ENCODE measurements around the gene TENM4. TPM values are rescaled to one million over a fixed set of nuclear protein-coding genes. Genes with fewer than 3 reads are reported as not detected.
"Not testable (repeated sequence)": the region's sequence is repeated elsewhere in the genome, so short reads cannot be mapped to it uniquely, and the experiment has no call there.

TENM4 gene
- total RNA-seq, 1 donor from 2014 or later = not detected

- H3K9me3 Mint-ChIP-seq = no peaks in the 10 kb centered on the region
- intact Hi-C loops (cut with micrococcal nuclease) = no loop called here
- no peaks in the 10 kb centered on the region for H3K36me3 Mint-ChIP-seq (ENCODE audit: low read depth)
- no peaks in the 10 kb centered on the region for H3K4me1 Mint-ChIP-seq
- peaks cover 9% of the 10 kb centered on the region for H3K27me3 Mint-ChIP-seq
- no peak for DNase-seq
- H3K27ac Mint-ChIP-seq = no peak overlapping the region
- H3K4me3 Mint-ChIP-seq = no peak overlapping the region
Observed at GRCh38 chr11:78840623-78841022, 600.2 kb downstream of the TENM4 start.

GRCh38 chr11:78840200-78840599, 600.6 kb downstream of the TENM4 start:
- intact Hi-C loops (cut with micrococcal nuclease) = no loop called here
- H3K27ac Mint-ChIP-seq = no peak overlapping the region
- H3K4me1 Mint-ChIP-seq = no peaks in the 10 kb centered on the region
- no peak overlapping the region for H3K4me3 Mint-ChIP-seq
- no peaks in the 10 kb centered on the region for H3K9me3 Mint-ChIP-seq
- H3K36me3 Mint-ChIP-seq (ENCODE audit: low read depth) = no peaks in the 10 kb centered on the region
- DNase-seq = no peak
- peaks cover 9% of the 10 kb centered on the region for H3K27me3 Mint-ChIP-seq

- intact Hi-C loops (cut with micrococcal nuclease) = no loop called here
- Mint-ChIP-seq H3K9me3 (no peaks in the 10 kb centered on the region), H3K27ac (no peak overlapping the region), H3K4me1 (no peaks in the 10 kb centered on the region), H3K36me3 (ENCODE audit: low read depth) (no peaks in the 10 kb centered on the region), H3K4me3 (no peak overlapping the region), H3K27me3 (peaks cover 12% of the 10 kb centered on the region)
- no peak for DNase-seq
Observed at GRCh38 chr11:78838417-78838816, 602.4 kb downstream of the TENM4 start.

DNA sequence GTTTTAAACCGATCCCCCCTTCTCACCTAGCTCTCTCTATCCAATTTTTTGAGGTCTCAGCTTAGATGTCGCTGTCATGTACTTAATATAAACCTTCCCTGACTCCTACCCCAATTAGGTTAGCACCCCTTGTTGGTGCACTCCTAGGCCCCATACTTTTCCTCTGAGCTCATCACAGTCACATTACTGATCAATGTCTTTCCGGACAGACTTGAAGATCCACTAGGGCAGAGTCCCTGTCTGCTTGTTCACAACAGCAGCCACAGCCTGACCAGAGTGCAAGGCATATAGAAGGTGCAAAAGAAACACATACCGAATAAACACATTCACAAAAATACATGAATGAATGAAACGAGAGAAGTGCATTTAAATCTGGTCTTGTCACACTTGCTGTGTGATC, 605.2 kb downstream of the TENM4 start:
- peaks cover 9% of the 10 kb centered on the region for H3K27me3 Mint-ChIP-seq
- no peaks in the 10 kb centered on the region for H3K4me1 Mint-ChIP-seq
- no peak overlapping the region for H3K4me3 Mint-ChIP-seq
- H3K36me3 Mint-ChIP-seq (ENCODE audit: low read depth) = no peaks in the 10 kb centered on the region
- intact Hi-C loops (cut with micrococcal nuclease) = no loop called here
- no peaks in the 10 kb centered on the region for H3K9me3 Mint-ChIP-seq
- no peak for DNase-seq
- no peak overlapping the region for H3K27ac Mint-ChIP-seq

DNA sequence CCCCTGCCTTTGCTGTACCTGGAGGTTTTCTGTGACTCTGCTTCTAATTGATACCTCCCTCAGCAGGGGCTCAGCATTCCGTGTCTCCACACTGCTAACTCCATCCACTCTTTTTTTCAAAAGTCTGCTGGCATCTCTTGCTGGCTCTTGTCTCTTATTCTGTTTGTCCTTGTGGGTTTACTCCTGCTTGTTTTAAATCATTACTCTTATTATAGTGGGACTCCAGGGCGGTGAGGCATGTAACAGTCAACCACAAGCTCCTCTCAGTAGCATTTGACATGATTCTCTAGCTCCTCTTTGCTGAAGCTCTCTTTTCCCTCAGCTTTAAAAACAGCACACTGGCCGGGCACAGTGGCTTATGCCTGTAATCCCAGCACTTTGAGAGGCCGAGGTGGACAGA, 605.9 kb downstream of the TENM4 start:
- DNase-seq = no peak
- Mint-ChIP-seq H3K9me3 (no peaks in the 10 kb centered on the region), H3K27ac (no peak overlapping the region), H3K4me3 (no peak overlapping the region), H3K36me3 (ENCODE audit: low read depth) (no peaks in the 10 kb centered on the region), H3K27me3 (peaks cover 9% of the 10 kb centered on the region), H3K4me1 (no peaks in the 10 kb centered on the region)
- intact Hi-C loops (cut with micrococcal nuclease) = no loop called here

DNA sequence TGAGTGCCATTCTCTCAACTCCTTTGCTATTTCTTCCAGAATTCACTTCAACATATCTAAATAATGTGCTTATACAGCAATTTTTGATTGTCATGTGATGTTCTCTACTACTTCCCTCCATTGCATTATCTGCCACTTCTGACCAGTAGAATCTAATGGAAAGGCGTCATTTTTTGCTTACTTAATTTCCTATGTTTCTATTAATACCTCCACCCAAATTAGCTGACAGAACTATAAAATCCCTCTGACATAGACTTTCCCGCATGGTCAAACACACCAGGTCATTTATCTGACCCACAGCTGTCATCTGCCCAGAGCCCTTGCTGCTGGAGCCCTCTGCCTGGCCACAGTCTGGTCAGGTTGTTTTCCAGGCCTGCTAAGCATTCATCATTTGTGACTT, 607.6 kb downstream of the TENM4 start:
- no peak overlapping the region for H3K4me3 Mint-ChIP-seq
- H3K27me3 Mint-ChIP-seq = peaks cover 6% of the 10 kb centered on the region
- H3K27ac Mint-ChIP-seq = no peak overlapping the region
- H3K36me3 Mint-ChIP-seq (ENCODE audit: low read depth) = no peaks in the 10 kb centered on the region
- H3K4me1 Mint-ChIP-seq = no peaks in the 10 kb centered on the region
- DNase-seq = no peak
- intact Hi-C loops (cut with micrococcal nuclease) = no loop called here
- H3K9me3 Mint-ChIP-seq = no peaks in the 10 kb centered on the region

DNA sequence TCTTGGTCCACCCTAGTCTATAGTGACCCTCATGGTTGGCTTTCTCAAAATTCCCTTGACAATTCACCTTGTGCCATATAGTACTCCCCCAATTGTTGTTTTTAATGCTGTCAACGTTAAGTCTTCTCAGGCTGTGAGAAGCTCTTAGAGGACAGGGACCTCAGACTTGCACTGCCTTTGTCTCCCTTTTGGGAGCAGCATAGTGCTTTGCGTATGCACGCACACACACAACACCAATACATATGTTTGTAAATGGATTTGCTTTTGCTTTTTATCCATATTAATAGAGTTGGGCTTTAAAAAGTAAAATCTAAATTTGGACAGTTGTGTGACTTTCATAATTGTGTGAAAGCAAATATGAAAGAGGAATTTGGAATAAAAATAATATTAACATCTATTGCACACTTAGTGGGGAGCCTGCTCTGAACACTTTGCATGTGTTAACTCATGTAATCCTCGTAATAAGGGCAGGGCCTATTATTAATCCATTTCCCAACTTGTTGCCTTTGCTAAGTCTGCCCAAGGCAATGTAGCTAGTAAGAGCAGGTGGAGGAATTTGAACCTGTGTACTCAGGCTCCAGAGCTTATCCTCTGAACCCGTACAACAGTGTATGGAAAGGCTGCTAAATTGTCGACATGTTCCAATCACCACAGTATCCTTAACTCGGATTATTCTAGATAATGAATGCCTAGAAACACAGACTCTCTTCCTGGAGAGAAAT, 608.4 kb downstream of the TENM4 start:
- intact Hi-C loops (cut with micrococcal nuclease) = no loop called here
- Mint-ChIP-seq H3K27me3 (peaks cover 6% of the 10 kb centered on the region), H3K4me1 (no peaks in the 10 kb centered on the region), H3K9me3 (no peaks in the 10 kb centered on the region), H3K27ac (no peak overlapping the region), H3K4me3 (no peak overlapping the region), H3K36me3 (ENCODE audit: low read depth) (no peaks in the 10 kb centered on the region)
- DNase-seq = no peak

- Mint-ChIP-seq H3K36me3 (ENCODE audit: low read depth) (no peaks in the 10 kb centered on the region), H3K27me3 (peaks cover 6% of the 10 kb centered on the region), H3K4me1 (no peaks in the 10 kb centered on the region), H3K27ac (no peak overlapping the region), H3K4me3 (no peak overlapping the region), H3K9me3 (no peaks in the 10 kb centered on the region)
- no peak for DNase-seq
- intact Hi-C loops (cut with micrococcal nuclease) = no loop called here
Observed at GRCh38 chr11:78831571-78831970, 609.3 kb downstream of the TENM4 start.

DNA sequence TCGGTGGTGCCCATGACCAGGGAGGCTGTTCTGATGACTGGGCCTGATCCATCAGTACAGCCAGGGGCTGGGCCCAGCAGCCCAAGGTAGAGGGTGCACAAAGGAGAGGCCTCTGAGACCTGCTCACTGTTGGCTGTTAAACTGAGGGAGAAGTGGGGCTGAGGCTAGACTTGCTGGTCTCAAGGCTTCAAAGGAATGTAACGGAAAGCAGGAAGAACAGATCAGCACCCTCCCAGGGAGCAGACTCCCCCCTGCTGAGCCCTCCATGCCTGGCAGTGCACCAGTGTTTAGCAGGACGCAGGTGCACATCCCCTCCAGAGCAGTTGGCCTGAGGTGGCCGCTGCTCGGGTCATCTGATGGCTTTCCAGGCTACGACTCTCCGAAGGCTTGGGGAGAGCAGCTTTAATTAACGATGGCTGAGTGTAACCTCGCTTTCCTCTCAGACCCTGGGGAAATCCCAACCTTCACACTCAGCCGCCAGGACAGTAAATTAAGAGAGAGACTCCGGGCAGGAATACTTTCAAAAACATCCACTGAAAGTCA, 610.5 kb downstream of the TENM4 start:
- no peak overlapping the region for H3K4me3 Mint-ChIP-seq

DNA sequence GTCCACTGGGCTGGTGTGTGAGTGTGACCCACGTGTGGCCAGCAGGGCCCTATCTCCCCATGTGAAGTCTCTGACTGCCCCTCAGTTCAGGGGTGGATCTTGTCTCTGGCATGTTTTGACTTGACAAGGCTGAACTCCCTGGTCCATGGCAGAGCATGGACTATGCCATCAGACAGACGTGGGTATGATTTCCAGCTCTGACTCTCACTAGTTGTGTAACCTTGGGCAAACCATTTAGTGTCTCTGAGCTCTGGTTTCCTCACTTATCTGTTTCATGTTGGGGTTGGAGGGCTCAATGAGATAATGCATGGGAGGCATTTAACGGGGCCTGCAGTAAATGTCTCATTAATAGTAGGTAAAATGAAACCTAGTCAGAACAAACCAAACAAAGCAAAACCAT, 611.7 kb downstream of the TENM4 start:
- Mint-ChIP-seq H3K4me3 (no peak overlapping the region), H3K4me1 (no peaks in the 10 kb centered on the region), H3K27me3 (peaks cover 5% of the 10 kb centered on the region), H3K9me3 (no peaks in the 10 kb centered on the region), H3K27ac (no peak overlapping the region), H3K36me3 (ENCODE audit: low read depth) (no peaks in the 10 kb centered on the region)
- intact Hi-C loops (cut with micrococcal nuclease) = no loop called here
- DNase-seq = no peak

More for the DNA sequence above, 610.5 kb downstream of the TENM4 start:
- Mint-ChIP-seq H3K4me1 (no peaks in the 10 kb centered on the region), H3K27me3 (peaks cover 6% of the 10 kb centered on the region), H3K36me3 (ENCODE audit: low read depth) (no peaks in the 10 kb centered on the region), H3K27ac (no peak overlapping the region), H3K9me3 (no peaks in the 10 kb centered on the region)
- intact Hi-C loops (cut with micrococcal nuclease) = no loop called here
- no peak for DNase-seq

GRCh38 chr11:78828676-78829075, 612.2 kb downstream of the TENM4 start:
- H3K27me3 Mint-ChIP-seq = peaks cover 3% of the 10 kb centered on the region
- intact Hi-C loops (cut with micrococcal nuclease) = no loop called here
- DNase-seq = no peak
- no peak overlapping the region for H3K4me3 Mint-ChIP-seq
- H3K36me3 Mint-ChIP-seq (ENCODE audit: low read depth) = no peaks in the 10 kb centered on the region
- H3K9me3 Mint-ChIP-seq = no peaks in the 10 kb centered on the region
- no peaks in the 10 kb centered on the region for H3K4me1 Mint-ChIP-seq
- no peak overlapping the region for H3K27ac Mint-ChIP-seq

DNA sequence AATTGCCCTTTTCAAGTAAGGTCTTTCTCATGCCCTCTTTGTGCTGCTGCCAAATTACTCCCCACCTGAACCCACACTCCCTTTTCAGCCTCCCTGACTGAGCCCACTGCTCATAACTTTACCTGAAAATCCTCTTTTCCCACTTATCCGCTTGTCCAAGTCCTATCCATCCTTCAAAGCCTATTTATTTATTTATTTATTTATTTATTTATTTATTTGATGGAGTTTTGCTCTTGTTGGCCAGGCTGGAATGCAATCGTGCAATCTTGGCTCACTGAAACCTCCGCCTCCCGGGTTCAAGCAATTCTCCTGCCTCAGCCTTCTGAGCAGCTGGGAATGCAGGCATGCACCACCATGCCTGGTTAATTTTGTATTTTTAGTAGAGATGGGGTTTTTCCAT, 613.5 kb downstream of the TENM4 start:
- DNase-seq; intact Hi-C loops (cut with micrococcal nuclease); H3K27ac Mint-ChIP-seq; H3K4me3 Mint-ChIP-seq; H3K27me3 Mint-ChIP-seq; H3K4me1 Mint-ChIP-seq; H3K9me3 Mint-ChIP-seq; H3K36me3 Mint-ChIP-seq (ENCODE audit: low read depth): not testable (repeated sequence)

DNA sequence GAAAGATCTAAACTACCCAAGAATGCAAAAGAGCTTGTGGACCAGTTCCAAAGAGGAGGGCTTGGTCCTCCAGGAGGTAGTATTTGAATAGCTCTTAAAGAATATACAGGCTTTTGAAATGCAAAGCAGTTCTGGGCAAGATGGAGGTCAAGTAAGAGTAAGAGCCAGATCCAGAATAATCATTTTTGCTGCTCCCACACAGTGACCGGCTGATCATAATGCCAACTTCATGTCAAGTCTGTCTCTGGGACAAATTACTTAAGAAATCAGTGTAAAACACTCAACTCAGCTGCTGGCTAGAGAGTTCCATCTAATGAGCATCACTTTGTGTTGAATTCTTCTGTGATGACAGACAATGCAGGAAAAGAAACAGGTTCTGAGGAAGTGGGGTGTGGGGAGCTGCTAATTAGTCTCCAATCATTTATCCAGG, 615.2 kb downstream of the TENM4 start:
- Mint-ChIP-seq H3K4me1 (no peaks in the 10 kb centered on the region), H3K4me3 (no peak overlapping the region)
- intact Hi-C loops (cut with micrococcal nuclease) = no loop called here

DNA sequence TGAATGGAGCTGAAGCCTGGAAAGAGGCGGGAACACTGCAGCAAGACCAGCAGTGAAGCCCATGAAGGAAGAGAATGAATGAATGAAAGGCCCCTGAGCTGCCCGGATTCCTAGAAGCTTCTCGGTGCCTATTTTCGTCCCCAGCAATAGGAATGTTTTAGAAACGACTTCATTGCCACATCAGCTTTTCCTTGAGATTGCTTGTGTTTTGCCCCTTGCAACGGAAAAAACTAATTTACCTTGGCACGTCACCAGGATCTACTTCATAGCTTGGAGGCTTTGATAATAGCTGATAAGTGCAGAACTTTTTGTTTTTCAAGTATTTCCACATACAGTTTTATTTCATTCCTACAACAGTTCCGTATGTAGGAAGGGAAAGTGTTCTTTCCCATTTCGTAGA, 617.2 kb downstream of the TENM4 start:
- Mint-ChIP-seq H3K9me3 (no peaks in the 10 kb centered on the region), H3K27ac (no peak overlapping the region), H3K4me3 (no peak overlapping the region), H3K27me3 (no peaks in the 10 kb centered on the region), H3K36me3 (ENCODE audit: low read depth) (no peaks in the 10 kb centered on the region), H3K4me1 (no peaks in the 10 kb centered on the region)
- DNase-seq = no peak
- intact Hi-C loops (cut with micrococcal nuclease) = no loop called here

More for the DNA sequence above, 615.2 kb downstream of the TENM4 start:
- DNase-seq = no peak
- no peaks in the 10 kb centered on the region for H3K36me3 Mint-ChIP-seq (ENCODE audit: low read depth)
- no peaks in the 10 kb centered on the region for H3K9me3 Mint-ChIP-seq
- no peaks in the 10 kb centered on the region for H3K27me3 Mint-ChIP-seq
- no peak overlapping the region for H3K27ac Mint-ChIP-seq

DNA sequence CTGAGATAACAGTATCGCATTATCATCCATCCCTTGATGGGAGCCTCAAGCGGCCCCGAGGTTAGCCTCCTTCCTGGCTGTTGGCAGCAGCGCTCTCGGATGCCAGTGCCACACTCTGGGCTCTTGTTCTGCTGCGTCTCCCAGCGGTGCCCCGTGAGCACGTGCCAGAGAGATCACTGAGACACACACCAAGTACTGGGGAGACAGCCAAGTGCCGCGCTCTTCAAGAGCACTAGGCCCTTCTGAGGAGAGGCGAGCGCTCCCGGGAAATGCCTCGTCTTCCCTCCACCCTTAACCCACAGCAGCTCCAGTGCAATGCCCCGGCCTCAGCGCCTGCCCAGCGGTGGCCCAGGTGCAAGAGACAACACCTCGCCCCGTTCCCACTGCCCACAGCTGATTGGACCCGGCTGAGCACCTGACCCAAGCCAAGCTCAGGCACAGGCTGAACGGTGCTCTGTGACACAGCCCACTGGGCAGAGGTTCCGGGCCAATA, 617.9 kb downstream of the TENM4 start:
- Mint-ChIP-seq H3K4me3 (no peak overlapping the region), H3K27me3 (no peaks in the 10 kb centered on the region), H3K4me1 (no peaks in the 10 kb centered on the region), H3K9me3 (no peaks in the 10 kb centered on the region), H3K27ac (no peak overlapping the region), H3K36me3 (ENCODE audit: low read depth) (no peaks in the 10 kb centered on the region)
- no peak for DNase-seq
- intact Hi-C loops (cut with micrococcal nuclease) = no loop called here
